Body of pancreas (tissue), 4 donors: ENCODE measurements around the gene ZFP36L1. TPM values are rescaled to one million over a fixed set of nuclear protein-coding genes. Genes with fewer than 3 reads are reported as not detected.

ENCODE experiments used
- ATAC-seq: fragments of 150-250 bp; one replicate; pipeline ENCODE4 v1.9.1; 2016
- DNase-seq, 4 donors: peaks; one replicate each; pipeline ENCODE4 v3.0.0-alpha.2; 2019
- H3K27ac ChIP-seq, 4 donors: fragments of 200-600 bp; sonication (generic); 1 replicate in 3 of 4; 2 replicates in 1 of 4; pipeline versions ENCODE4 v1.5.1 to v1.6.1; 2016 to 2019; ENCODE audit warnings: mild to moderate bottlenecking in 1 of 4, mixed read lengths in 1 of 4, moderate library complexity in 1 of 4
- H3K27me3 ChIP-seq, 2 donors: fragments of 200-600 bp; sonication (generic); one replicate each; pipeline ENCODE4 v1.6.0; 2016; ENCODE audit warnings: mild to moderate bottlenecking in 1 of 2
- H3K36me3 ChIP-seq, 2 donors: fragments of 200-600 bp; sonication (generic); replicated peaks in 1 of 2; 2 replicates each; pipeline ENCODE4 v1.5.1; 2016; ENCODE audit warnings: low read depth in 2 of 2; ENCODE audit not compliant: insufficient read depth in 1 of 2
- H3K4me1 ChIP-seq: fragments of 200-600 bp; sonication (generic); one replicate; pipeline ENCODE4 v1.6.0; 2016
- H3K4me3 ChIP-seq, 2 donors: fragments of 200-600 bp; sonication (generic); 1 replicate in 1 of 2; 2 replicates in 1 of 2; pipeline ENCODE4 v1.5.1; 2016 to 2019
- H3K9me3 ChIP-seq, 3 donors: fragments of 200-600 bp; sonication (generic); 1 replicate in 2 of 3; 2 replicates in 1 of 3; pipeline ENCODE4 v1.5.1; 2016
- CTCF ChIP-seq, 7 experiments: fragments of 450-650 bp in 4 of 7; fragments of 200-600 bp in 3 of 7; sonication (generic) in 3 of 7; IDR thresholded peaks; one replicate each; pipeline ENCODE4 v1.5.1; 2016 to 2019; ENCODE audit warnings: antibody characterized with exemption in 7 of 7
- POLR2A ChIP-seq, 3 donors: fragments of 450-650 bp; IDR thresholded peaks; one replicate each; pipeline ENCODE4 v1.6.1; 2016; ENCODE audit warnings: antibody characterized with exemption in 3 of 3, mild to moderate bottlenecking in 2 of 3
- WGBS, 2 donors: methylation state at CpG; one replicate each; pipeline ENCODE4 v1.1.5; 2017; 5-methylcytosine and 5-hydroxymethylcytosine counted together
- intact Hi-C: fragments of 100-400 bp; cut with DNase I; formaldehyde crosslinking; loops from one replicate; pipeline ENCODE4 v1.15.1; 2023
- total RNA-seq, 2 donors: library from RNA; depleted of rRNA; stranded (reverse); fragments of >200 nt; gene quantifications; one replicate each; pipeline ENCODE4 v1.1.0, GENCODE V29; 2016

ZFP36L1 gene
- total RNA-seq, 2 donors from 2014 or later, result 155 to 365 TPM

DNA sequence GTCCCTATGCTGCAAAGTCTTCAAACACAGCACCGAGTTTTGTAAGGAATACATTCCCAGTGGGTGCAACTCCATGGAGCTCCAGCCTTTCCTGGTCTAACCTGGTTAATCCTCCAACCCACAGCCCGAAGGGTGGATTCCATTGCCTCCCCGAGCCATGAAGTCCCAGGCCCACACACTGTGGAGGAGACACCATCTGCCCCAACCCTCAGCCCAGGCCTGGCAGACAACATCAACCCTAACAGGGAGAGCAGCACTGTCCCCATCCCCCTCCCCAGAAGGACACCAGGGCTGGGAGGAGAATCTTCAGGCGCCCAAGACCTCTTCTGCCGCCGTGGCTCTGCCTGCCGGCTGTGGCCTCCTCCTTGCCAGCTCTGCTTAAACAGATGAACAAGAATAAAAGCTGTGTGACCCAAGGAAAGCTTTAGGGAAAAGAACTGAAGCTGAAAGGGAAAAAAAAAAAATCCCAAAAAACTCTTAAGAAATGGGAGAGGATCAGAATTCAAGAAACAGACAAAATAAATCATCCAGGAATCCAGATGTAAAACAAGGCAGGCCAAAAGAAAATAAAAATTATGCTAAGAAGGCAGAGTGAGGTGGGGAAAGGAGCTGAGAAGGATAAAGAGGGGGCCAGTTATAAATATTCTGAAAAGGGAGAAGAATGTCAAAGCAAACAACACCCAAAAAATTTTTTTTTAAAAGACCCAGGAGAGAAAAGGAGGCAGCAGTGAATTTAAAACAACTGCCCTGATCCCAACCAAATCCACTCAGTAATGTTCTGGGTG, 16.0 kb upstream of the ZFP36L1 start:
- H3K36me3 ChIP-seq, result no peaks in the 10 kb centered on the region
- ATAC-seq (no peak), DNase-seq (peak in 1 of 4 donors; percentile 11)
- H3K27ac ChIP-seq, result peak overlapping the region in 2 of 4 donors; percentile 39 to 49
- intact Hi-C loops, result no loop called here
- 90 to 95% methylated on average over 7 of the region's 7 CpGs for WGBS, 2 donors
- H3K4me3 ChIP-seq, result no peak overlapping the region
- no peaks in the 10 kb centered on the region for H3K27me3 ChIP-seq
- H3K9me3 ChIP-seq, result no peaks in the 10 kb centered on the region
- peaks cover 66% of the 10 kb centered on the region for H3K4me1 ChIP-seq
- TF ChIP-seq CTCF (IDR thresholded peaks at IDR 0.05) (no peak), POLR2A (IDR thresholded peaks at IDR 0.05) (no peak)

GRCh38 chr14:68807987-68808386, 15.1 kb upstream of the ZFP36L1 start:
- Histone ChIP-seq H3K4me3 (no peak overlapping the region), H3K27me3 (no peaks in the 10 kb centered on the region), H3K9me3 (no peaks in the 10 kb centered on the region), H3K4me1 (peaks cover 57% of the 10 kb centered on the region), H3K27ac (no peak overlapping the region), H3K36me3 (no peaks in the 10 kb centered on the region)
- DNase-seq (peak in 1 of 4 donors; percentile 9), ATAC-seq (no peak)
- WGBS, 2 donors, result 85% methylated on average over 7 of the region's 7 CpGs; no CpG with 5 or more reads in 1 of the 2 donors
- TF ChIP-seq CTCF (IDR thresholded peaks at IDR 0.05), result no peak
- TF ChIP-seq POLR2A (IDR thresholded peaks at IDR 0.05), result no peak
- intact Hi-C loops, result no loop called here

GRCh38 chr14:68807148-68807600, 14.3 kb upstream of the ZFP36L1 start:
- intact Hi-C loops, result no loop called here
- H3K4me3 ChIP-seq, result no peak overlapping the region
- peak; percentile 86 for ATAC-seq
- peaks cover 55% of the 10 kb centered on the region for H3K4me1 ChIP-seq
- H3K36me3 ChIP-seq, result no peaks in the 10 kb centered on the region
- H3K27me3 ChIP-seq, result no peaks in the 10 kb centered on the region
- peak; percentile 80 to 88 (median 86) for DNase-seq
- no peak for TF ChIP-seq CTCF (IDR thresholded peaks at IDR 0.05)
- peak in 2 of 3 donors; percentile 33 to 36 for TF ChIP-seq POLR2A (IDR thresholded peaks at IDR 0.05)
- H3K27ac ChIP-seq, result peak overlapping the region; percentile 52 to 87 (median 80)
- H3K9me3 ChIP-seq, result no peaks in the 10 kb centered on the region
- WGBS, 2 donors, result 13 to 19% methylated on average over 9 to 10 of the region's 10 CpGs

- Histone ChIP-seq H3K27ac (peak overlapping the region; percentile 52 to 87 (median 80)), H3K27me3 (no peaks in the 10 kb centered on the region), H3K4me3 (no peak overlapping the region), H3K36me3 (no peaks in the 10 kb centered on the region), H3K9me3 (no peaks in the 10 kb centered on the region), H3K4me1 (peaks cover 55% of the 10 kb centered on the region)
- ATAC-seq, result no peak
- DNase-seq, result peak in 1 of 4 donors; percentile 19
- TF ChIP-seq POLR2A (IDR thresholded peaks at IDR 0.05) (no peak), CTCF (IDR thresholded peaks at IDR 0.05) (no peak)
- intact Hi-C loops, result no loop called here
- WGBS, 2 donors, result 75 to 76% methylated on average over 4 of the region's 4 CpGs
These were observed 13.8 kb upstream of the ZFP36L1 start for GRCh38 chr14:68806526-68807147.
